ENCODE results near the gene KIAA0825. TPM values are rescaled to one million over a fixed set of nuclear protein-coding genes. Genes with fewer than 3 reads are reported as not detected.

Gene KIAA0825
- total and polyA plus RNA-seq, 2 donors (not counting 1 experiment from before 2014, with no cell fraction given): 1.7 to 3.6 TPM

GRCh38 chr5:94240596-94240992 is 377.8 kb downstream of the KIAA0825 start:
- TF ChIP-seq CTCF (conservative IDR thresholded peaks at IDR 0.05 in 1 of 2, IDR thresholded peaks at IDR 0.05 in 1 of 2; ENCODE audit: low read depth in 1 of 2, low read length in 2 of 2) (no peak), EZH2 (IDR thresholded peaks at IDR 0.05; ENCODE audit: low read length, missing control alignments) (no peak)
- Histone ChIP-seq H3K9me3 (ENCODE audit: control insufficient read depth, insufficient read depth, low read depth, low read length) (no peaks in the 10 kb centered on the region), H4K20me1 (ENCODE audit: control insufficient read depth, extremely low read depth, insufficient read depth, low read length) (no peaks in the 10 kb centered on the region), H3K4me1 (ENCODE audit: control insufficient read depth, extremely low read depth, insufficient read depth, low read length) (peaks cover 2% of the 10 kb centered on the region), H3K36me3 (ENCODE audit: control insufficient read depth, insufficient read depth, low read length) (no peaks in the 10 kb centered on the region), H3K79me2 (ENCODE audit: control insufficient read depth, insufficient read depth, low read length) (no peaks in the 10 kb centered on the region), H3K4me2 (ENCODE audit: extremely low read depth, insufficient read depth, low read length) (no peak overlapping the region), H3K9ac (ENCODE audit: insufficient read depth, low read length) (no peak overlapping the region), H2AFZ (ENCODE audit: low read length) (no peak overlapping the region), H3K4me3 (replicated peaks in 1 of 4; ENCODE audit: control extremely low read depth in 1 of 4, insufficient read depth in 1 of 4, low read depth in 3 of 4, low read length in 4 of 4) (no peak overlapping the region), H3K27ac (ENCODE audit: insufficient read depth, low read length) (no peak overlapping the region), H3K27me3 (ENCODE audit: control insufficient read depth, insufficient read depth, low read length) (no peaks in the 10 kb centered on the region)
- DNase-seq (ENCODE audit: low read depth in 2 of 2): peak in 1 of 2 donors; percentile 89

- no peak overlapping the region for H2AFZ ChIP-seq (ENCODE audit: low read length)
- H3K4me1 ChIP-seq (ENCODE audit: control insufficient read depth, extremely low read depth, insufficient read depth, low read length): peaks cover 2% of the 10 kb centered on the region
Measured at GRCh38 chr5:94240134-94240533, 378.3 kb downstream of the KIAA0825 start.

GRCh38 chr5:94239266-94239665 is 379.1 kb downstream of the KIAA0825 start:
- DNase-seq (ENCODE audit: low read depth in 2 of 2): no peak
- no peak for TF ChIP-seq EZH2 (IDR thresholded peaks at IDR 0.05; ENCODE audit: low read length, missing control alignments)
- no peak for TF ChIP-seq CTCF (conservative IDR thresholded peaks at IDR 0.05 in 1 of 2, IDR thresholded peaks at IDR 0.05 in 1 of 2; ENCODE audit: low read depth in 1 of 2, low read length in 2 of 2)
- peaks cover 2% of the 10 kb centered on the region for H3K4me1 ChIP-seq (ENCODE audit: control insufficient read depth, extremely low read depth, insufficient read depth, low read length)

More at GRCh38 chr5:94240134-94240533, 378.3 kb downstream of the KIAA0825 start:
- Histone ChIP-seq H3K4me2 (ENCODE audit: extremely low read depth, insufficient read depth, low read length) (no peak overlapping the region), H3K36me3 (ENCODE audit: control insufficient read depth, insufficient read depth, low read length) (no peaks in the 10 kb centered on the region), H3K27ac (ENCODE audit: insufficient read depth, low read length) (no peak overlapping the region), H3K79me2 (ENCODE audit: control insufficient read depth, insufficient read depth, low read length) (no peaks in the 10 kb centered on the region), H3K4me3 (replicated peaks in 1 of 4; ENCODE audit: control extremely low read depth in 1 of 4, insufficient read depth in 1 of 4, low read depth in 3 of 4, low read length in 4 of 4) (no peak overlapping the region), H3K27me3 (ENCODE audit: control insufficient read depth, insufficient read depth, low read length) (no peaks in the 10 kb centered on the region), H3K9ac (ENCODE audit: insufficient read depth, low read length) (no peak overlapping the region), H3K9me3 (ENCODE audit: control insufficient read depth, insufficient read depth, low read depth, low read length) (no peaks in the 10 kb centered on the region), H4K20me1 (ENCODE audit: control insufficient read depth, extremely low read depth, insufficient read depth, low read length) (no peaks in the 10 kb centered on the region)
- DNase-seq (ENCODE audit: low read depth in 2 of 2): peak; percentile 21 to 50
- TF ChIP-seq CTCF (conservative IDR thresholded peaks at IDR 0.05 in 1 of 2, IDR thresholded peaks at IDR 0.05 in 1 of 2; ENCODE audit: low read depth in 1 of 2, low read length in 2 of 2) (no peak), EZH2 (IDR thresholded peaks at IDR 0.05; ENCODE audit: low read length, missing control alignments) (no peak)

More at GRCh38 chr5:94239266-94239665, 379.1 kb downstream of the KIAA0825 start:
- Histone ChIP-seq H3K79me2 (ENCODE audit: control insufficient read depth, insufficient read depth, low read length) (no peaks in the 10 kb centered on the region), H3K27me3 (ENCODE audit: control insufficient read depth, insufficient read depth, low read length) (no peaks in the 10 kb centered on the region), H3K36me3 (ENCODE audit: control insufficient read depth, insufficient read depth, low read length) (no peaks in the 10 kb centered on the region), H3K4me3 (replicated peaks in 1 of 4; ENCODE audit: control extremely low read depth in 1 of 4, insufficient read depth in 1 of 4, low read depth in 3 of 4, low read length in 4 of 4) (no peak overlapping the region), H2AFZ (ENCODE audit: low read length) (no peak overlapping the region), H3K9ac (ENCODE audit: insufficient read depth, low read length) (no peak overlapping the region), H3K9me3 (ENCODE audit: control insufficient read depth, insufficient read depth, low read depth, low read length) (no peaks in the 10 kb centered on the region), H3K27ac (ENCODE audit: insufficient read depth, low read length) (no peak overlapping the region), H4K20me1 (ENCODE audit: control insufficient read depth, extremely low read depth, insufficient read depth, low read length) (no peaks in the 10 kb centered on the region), H3K4me2 (ENCODE audit: extremely low read depth, insufficient read depth, low read length) (no peak overlapping the region)

All from fibroblast of lung (primary cell).